NK-92 treated with Interleukin-12 subunit alpha and Interleukin-12 subunit beta, amount 100 ng/mL, for 24 hours (cell line): ENCODE data around the gene RETNLB.

Experiments
- DNase-seq: peaks from one replicate; lab custom pipeline; 2025; lab: John Stamatoyannopoulos, UW

RETNLB gene

DNA sequence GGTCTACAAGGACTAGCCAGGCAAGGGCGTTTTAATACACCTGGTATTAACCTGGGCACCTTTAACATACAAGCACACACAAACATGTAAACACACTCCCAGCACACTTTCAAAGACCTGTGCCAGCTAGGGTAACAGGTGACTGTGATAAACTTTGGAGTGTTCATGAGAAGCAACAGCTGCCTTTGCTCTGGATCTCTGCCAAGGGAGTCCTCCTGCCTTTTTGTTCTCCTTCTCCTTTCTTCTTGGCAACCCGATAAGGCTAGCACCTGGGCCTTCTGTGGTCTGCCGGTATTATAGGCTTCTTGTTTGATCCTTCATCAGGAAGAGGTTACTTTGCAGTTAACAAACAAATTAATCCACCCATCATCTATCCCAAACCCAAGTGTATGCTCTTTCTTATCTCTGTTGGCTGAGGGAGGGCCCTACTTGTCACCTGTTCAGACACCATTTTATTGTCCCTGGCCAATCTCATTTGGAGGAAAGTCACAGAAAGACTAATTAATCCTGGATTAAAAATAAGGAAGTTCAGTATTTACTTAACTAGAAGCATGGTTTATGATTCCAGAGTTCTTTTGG lies at the start of gene RETNLB:
TSS of gene RETNLB (minus strand) at position 7 of the 579 bp plus-strand sequence. CDS start 225 bp downstream, outside the sequence.
- no peak for DNase-seq

GRCh38 chr3:108806316-108806715 lies 49.1 kb upstream of the RETNLB start:
- DNase-seq: peak; percentile 15

GRCh38 chr3:108804966-108805365 lies 47.8 kb upstream of the RETNLB start:
- no peak for DNase-seq

DNA sequence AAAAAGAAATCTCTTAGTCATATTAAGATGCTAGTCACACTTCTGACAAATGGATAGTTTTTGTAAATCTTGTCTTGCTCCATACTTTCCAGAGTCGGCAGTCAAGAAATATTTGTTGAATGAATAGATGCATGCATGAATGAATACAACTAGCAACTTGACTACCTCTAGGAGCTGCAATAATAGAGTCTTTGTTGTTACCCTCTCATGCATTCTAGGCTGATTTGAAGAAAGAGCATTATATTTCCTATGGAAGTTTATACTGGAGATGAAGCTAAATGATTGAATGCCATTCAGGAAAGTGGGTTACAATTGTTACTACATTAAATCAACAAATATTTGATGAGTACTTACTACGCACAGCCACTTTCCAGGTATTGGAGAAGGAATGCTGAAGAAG lies 47.2 kb upstream of the RETNLB start:
- DNase-seq: no peak

DNA sequence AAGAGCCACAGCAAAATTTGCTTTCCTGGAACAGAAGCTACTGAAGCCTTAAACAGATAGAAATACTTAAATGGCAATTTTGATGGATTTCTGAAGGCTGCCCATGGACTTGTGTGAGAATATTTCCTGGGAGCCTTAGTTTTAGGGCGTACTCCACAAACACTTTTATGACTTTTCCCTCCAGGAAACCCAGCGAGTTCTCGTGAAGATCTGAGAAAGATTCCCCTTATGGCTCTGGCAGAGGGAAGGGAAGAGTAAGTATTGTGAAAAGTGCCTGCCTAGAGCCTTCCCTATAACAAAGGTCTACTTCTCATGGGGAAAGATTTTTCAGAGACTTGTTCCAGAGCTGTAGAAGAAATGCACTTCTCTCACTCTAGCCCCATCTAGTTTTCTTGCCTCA lies 34.3 kb upstream of the RETNLB start:
- no peak for DNase-seq

DNA sequence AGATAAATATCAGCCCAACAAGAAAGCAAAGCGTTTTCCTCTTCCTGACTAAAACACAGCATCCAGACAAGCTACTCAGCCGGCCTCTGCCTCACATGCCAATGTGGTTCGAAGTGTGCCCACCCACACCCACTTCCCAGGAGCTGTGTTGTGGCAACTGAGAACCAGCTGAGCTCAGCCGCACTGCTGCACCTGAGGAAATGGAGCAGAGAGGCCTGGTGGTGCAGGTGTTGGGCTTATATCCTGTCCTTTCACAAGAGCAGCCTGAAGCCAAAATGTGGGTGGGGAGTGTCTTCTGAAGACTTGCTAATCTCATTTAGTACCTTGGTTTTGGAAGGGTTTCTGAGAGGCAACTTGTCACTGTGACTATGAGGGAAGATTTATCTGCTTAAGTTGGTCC lies 23.0 kb upstream of the RETNLB start:
- no peak for DNase-seq

- no peak for DNase-seq
Measured at GRCh38 chr3:108779496-108779895, 22.3 kb upstream of the RETNLB start.

GRCh38 chr3:108775649-108776048 lies 18.4 kb upstream of the RETNLB start:
- no peak for DNase-seq

- no peak for DNase-seq
Measured at GRCh38 chr3:108767253-108767652, 10.0 kb upstream of the RETNLB start.

DNA sequence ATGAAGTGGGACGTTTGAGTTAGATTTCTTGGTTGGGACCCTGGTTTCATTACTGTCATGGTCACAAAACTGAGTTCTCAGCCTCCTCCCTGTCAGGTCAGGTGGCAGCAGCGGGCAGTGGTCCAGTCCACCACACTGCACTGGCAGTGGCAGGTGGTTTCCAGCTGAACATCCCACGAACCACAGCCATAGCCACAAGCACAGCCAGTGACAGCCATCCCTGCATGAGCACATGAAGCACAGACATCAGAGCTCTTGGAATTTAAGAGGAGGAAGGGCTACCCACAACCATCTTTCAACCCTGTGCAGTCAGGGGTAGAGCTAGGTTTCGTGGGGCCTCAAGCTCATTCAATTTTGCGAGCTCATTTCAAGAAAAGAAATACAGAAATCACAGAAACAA lies 1.5 kb downstream of the RETNLB start:
- peak; percentile 1 for DNase-seq

- no peak for DNase-seq
Measured at GRCh38 chr3:108744762-108745161, 12.4 kb downstream of the RETNLB start.

DNA sequence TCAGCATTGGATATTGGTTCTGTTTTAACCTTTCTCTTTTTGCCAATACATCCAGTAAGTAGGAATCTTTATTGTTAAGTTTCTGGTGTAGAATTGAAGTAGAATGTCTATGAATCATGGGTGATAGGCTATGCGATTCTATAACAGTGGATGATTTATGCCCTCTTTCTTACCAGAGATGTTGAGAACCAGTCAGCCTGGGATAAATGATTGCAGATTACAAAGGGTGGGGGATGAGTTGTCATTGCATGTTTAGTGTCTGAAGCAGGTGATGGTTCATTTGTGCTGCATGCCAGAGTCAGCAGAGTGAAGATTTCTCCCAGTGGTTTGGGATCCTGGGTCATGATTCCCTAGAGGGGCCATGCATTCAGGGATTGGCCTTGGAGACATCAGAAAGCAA lies 14.3 kb downstream of the RETNLB start:
- no peak for DNase-seq

DNA sequence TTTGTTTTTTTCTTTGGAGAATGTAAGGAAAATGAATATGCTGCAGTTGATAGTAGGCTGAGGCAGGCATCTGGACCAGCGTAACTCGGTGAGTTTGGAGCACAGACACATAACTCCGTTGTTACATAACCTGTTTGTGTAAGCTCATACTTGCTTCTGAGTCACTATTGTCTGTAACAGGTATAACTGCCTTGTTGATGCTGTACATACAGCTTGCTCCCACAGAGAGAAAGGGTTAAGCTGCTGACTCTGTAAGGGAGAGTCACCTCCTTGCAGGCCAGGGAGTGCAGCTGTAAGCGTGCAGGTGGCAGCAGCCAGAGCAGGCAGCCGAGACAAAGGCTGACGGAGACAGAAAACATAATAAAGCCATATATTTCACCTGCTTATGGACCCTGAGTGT lies 20.4 kb downstream of the RETNLB start:
- no peak for DNase-seq

DNA sequence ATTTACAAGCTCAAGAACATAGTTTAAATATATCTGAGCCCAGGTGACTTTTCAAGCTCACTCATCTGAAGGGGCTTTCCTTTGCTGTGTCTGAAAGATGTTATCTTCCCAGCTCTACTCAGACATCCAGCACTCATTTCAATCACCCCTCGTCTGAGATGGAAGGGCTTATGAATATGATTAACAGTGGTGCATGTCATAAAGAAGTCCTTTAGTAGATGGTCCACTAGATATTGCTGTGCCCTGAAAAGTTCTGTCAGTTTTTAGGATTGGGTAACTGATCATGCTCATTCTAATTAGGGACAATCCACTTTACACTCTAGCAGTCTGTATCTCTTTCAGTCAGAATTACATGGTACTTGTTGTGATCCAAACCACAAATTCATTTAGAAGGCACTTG lies 28.3 kb downstream of the RETNLB start:
- DNase-seq: no peak

DNA sequence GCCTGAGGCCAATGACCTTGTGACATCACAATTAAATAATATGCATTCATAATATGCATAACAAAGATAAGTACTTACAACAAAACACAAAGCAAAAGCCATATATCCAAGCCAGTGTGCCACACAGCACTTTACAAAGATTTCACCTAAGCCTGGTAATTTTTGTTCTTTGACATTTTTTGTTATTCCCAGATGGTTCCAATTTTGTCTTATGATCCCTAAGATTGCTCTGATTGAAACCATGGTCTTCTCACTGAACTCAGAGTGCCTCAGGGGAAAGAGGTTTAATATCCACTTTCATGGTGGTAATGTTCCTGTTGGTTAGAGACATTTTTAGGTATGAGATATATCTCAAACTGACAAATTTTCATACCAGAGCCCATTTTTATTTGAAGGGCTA lies 29.1 kb downstream of the RETNLB start:
- DNase-seq: no peak

DNA sequence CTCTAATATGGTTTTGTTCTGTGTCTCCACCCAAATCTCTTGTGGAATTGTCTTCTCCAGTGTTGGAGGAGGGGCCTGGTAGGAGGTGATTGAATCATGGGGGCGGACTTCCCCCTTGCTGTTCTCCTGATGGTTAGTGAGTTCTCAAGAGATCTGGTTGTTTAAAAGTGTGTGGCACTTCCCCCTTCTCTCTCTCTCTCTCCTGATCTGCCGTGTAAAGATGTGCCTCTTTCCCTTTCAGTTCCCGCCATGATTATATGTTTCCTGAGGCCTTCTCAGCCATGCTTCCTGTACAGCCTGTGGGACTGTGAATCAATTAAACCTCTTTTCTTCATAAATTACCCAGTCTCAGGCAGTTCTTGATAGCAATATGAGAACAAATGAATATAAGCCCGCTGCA lies 33.1 kb downstream of the RETNLB start:
- DNase-seq: no peak

- DNase-seq: no peak
Measured at GRCh38 chr3:108722724-108723123, 34.5 kb downstream of the RETNLB start.

- DNase-seq: no peak
Measured at GRCh38 chr3:108719178-108719806, 37.9 kb downstream of the RETNLB start.

GRCh38 chr3:108718454-108718853 lies 38.8 kb downstream of the RETNLB start:
- no peak for DNase-seq

GRCh38 chr3:108713816-108714215 lies 43.4 kb downstream of the RETNLB start:
- DNase-seq: no peak

DNA sequence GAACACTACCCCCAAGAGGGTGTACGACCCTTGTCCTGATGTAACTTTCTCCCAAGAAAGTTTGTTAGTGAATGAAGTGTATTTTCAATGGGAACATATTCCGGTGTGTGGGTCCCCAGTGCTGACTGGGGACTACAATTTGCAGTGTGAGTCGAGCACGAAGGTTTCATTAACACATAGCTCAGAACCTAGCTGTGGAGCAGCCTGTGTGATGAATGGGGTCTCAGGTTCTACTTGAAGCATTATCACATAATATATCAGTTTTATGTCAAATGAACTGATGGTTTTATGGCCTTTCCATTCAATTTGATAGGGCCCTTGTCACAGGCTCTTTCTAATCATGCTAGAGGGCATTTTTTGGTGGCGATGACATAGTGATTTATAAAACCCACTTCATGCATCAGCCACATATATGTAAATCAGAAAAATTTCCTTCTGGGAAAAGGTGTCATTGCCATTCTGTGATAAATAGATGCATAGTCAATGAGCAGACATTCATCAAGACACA lies 44.1 kb downstream of the RETNLB start:
- DNase-seq: no peak
